ENCODE measurements around the gene CHRNB4.

The CHRNB4 gene

DNA sequence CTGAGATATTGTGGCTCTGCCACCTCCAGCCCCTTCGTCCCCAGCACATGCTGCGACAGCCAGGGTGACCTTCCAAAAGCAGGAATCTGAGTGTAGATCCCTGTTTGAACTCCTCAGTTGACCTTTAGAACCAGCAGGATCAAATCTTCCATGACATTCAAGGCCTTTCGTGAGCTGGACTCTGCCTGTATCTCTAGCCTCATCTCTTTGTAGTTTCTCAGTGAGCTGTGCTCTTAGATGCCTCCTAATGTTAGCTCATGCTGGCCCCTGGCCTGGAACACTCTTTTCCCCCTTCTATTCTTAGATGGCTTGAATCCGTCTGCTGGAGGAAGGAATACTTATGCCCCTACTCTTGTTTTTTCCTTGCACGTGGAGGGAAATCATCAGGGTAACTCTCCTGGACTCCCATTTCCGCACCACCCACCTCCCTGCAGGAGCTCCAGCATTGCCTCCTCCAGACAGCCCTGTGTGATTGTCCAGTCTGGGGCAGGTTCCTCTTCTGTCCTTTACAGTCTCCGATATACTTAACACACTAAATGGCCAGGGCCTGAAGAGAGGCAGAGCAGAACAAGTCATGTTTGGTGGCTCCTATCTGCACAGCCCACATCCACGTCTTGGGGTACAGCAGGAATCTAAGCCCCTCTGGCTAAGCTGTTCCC lies 26.7 kb upstream of the CHRNB4 start:
- no peak for DNase-seq

DNA sequence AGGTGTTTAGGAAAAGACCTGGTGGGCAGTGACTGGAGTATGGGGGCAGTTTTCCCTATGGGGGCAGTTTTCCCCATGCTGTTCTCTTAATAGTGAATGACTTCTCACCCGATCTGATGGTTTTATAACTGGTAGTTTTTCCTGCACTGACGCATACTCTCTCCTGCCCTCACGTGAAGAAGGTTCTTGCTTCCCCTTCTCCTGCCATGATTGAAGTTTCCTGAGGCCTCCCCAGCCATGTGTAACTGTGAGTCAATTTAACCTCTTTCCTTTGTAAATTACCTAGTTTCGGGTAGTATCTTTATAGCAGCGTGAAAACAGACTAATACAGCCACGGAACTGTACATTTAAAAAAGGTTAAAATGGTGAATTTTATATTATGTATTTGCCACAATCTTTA lies 25.0 kb upstream of the CHRNB4 start:
- DNase-seq: no peak

GRCh38 chr15:78663703-78664102 lies 22.7 kb upstream of the CHRNB4 start:
- DNase-seq: no peak

DNA sequence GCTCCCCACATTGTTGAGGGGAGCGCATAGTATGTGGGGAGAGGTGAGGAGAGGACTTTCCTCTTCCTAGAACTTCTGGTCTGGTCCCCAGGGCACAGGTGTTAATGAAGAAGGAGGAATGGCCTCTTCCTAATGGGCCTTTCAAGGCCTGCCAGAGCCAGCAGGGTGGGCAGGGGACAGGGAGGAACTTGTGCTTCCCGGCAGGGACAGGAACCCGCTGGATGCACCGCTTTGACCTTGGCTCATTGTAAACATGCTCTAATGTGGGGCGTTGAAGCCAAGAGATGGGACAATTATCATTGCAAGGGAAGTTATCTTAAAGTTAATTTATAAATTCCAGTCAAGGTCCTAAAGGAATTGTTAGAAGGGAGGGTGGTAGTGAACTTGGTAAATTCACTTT lies 21.0 kb upstream of the CHRNB4 start:
- DNase-seq: no peak

DNA sequence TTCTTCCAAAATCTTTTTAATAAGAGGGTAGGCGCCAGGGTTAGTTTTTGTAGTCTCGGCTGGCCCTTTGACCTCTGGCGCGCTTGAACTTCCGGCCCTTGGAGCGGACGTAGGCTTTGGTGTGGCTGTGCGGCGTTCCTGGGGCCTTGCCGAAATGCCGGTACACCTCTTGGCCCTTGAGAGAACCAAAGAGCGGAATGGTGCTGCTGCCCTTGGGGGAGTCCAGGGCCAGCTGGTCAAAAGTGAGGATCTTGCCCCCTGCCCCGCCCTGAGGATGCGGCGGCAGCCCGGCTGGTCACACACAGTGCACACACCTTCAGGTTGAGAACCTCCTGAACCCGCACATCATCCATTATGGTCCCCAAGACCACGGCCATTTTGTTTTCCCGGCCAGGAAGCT lies 20.0 kb upstream of the CHRNB4 start:
- no peak for DNase-seq

DNA sequence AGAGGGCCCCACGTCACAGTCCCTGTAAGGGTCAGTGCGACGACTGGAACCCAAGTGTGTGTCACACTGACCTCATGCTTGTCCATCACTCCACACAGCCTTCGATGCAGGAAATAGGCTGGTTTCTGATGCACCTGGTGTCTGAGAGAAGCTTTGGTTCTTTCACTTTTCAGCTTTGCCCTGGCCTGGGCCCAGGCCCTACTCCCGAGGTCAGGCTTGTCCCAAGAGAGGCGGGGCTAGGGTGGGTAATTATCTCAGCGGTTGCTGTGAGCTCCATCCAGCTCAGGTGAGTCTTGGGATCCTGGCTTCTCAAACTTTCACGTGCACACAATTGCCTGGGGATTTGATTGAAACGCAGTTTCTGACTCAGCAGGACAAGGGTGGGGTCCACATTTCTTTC lies 19.6 kb upstream of the CHRNB4 start:
- no peak for DNase-seq

DNA sequence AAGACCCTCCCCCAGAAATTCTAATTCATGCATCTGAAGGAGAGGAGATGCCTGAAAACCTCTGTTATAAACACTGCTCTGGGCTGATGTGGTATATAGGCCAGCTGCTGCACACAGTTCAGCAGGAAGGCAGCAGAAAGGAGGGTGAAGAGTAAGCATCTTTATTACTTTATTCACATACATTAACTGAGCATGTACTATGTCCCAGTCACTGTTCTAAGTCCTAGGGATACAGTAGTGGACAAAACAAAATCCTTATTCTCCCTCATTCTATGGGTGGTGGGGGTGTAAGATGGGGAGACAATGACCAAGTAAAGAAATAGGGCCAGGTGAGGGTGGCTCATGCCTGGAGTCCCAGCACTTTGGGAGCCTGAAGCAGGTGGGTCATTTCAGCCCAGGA lies 17.8 kb upstream of the CHRNB4 start:
- DNase-seq: no peak

GRCh38 chr15:78654272-78654671 lies 13.3 kb upstream of the CHRNB4 start:
- DNase-seq: no peak

DNA sequence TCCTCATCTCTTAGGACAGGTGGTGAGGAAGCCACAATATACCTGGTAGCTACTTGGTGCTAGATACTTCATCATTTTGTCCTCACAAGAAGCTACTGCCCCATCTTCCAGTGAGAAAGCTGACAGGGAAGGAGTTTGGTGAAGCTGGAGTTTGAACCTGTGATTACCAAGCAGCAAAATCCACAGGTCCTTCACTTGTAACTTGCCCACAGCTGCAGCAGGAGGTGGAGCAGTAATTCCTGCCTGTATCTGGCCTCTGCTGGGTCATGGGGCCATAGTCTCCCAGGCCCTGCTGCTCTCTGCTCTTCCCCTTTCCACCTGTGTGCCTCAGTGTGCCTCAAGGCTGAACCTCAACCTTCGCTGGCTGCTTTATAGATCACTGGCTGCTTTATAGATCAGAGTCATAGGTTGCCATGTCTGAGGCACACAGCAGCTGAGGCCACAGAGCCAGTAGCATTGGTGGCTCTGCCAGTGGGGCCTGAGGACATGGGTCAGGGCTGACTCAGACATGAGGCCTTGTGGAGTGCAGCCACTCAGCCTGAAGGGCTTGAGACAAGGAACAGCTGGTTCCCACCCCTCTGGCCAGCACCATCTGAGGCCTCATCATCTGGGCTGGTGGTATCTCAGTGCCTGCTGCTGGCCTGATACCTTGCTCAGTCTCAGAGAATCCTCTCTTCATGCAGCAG lies 11.1 kb upstream of the CHRNB4 start:
- DNase-seq: no peak

DNA sequence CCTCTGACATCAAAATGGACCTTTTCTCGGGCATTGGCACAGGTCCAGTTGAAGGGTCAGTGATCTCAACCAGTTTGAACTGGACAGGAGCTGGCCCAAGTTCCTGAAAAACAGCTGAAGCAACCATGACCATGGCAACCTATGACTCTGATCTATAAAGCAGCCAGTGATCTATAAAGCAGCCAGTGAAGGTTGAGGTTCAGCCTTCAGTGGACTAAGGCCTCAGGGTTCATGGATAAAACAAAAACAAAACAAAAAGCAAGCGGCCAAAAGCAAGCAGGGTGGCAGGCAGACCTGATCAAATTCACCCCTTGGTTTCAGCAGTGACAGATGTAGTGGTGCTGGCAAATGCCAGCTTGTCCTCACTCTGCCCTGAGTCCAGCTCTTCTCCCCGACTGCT lies 10.0 kb upstream of the CHRNB4 start:
- no peak for DNase-seq

- DNase-seq: no peak
Measured at GRCh38 chr15:78650022-78650421, 9.0 kb upstream of the CHRNB4 start.

DNA sequence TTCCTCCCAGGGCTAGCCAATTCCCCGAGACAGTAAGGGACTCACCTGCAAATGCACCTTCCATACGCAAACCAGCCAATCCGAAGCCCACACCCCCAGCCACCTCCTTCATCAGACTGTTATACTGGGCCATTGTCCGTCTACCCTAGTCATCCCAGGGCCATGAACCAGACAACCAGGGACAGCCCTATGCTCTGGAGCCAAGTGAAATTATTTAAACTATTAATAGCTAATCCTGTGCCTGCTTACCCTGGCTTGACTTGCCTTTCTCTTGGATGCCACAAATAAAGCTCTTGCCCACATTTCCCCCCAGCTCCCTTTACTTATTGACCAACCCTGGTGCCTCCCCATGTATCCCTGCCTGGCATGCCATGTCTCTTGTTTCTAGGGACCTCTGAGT lies 4.0 kb upstream of the CHRNB4 start:
- DNase-seq: no peak

GRCh38 chr15:78642331-78642730 lies 1.3 kb upstream of the CHRNB4 start:
- no peak for DNase-seq

GRCh38 chr15:78641749-78642275 lies 802 bp upstream of the CHRNB4 start:
- DNase-seq: no peak

DNA sequence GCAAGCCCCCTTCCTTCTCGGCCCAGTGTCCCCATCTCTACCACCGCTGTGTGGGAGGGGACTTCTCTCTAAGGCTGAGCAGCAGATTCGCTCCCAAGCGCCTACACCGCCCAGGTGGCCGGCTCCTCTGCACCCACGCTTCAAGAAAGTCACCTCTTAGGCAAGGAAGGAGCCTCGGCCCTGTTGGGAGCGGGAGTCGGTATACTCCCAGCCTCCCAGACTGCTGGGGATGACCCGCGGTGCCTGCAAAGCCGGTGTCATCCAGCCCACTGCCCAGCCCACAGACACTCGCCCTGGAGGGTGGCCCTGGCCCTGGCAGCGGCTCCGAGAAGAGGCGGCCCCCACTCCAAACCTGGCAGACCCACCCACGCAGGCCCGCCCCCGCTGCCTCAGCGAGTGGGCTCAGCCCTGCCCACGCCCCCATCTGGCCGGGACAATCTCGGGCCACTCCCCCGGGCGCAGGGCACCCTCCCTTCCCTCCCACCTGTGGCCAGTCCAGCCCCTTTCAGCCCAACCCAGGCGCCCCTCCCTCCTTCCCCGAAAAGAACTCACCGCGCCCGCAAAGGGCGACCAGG lies 396 bp downstream of the CHRNB4 start:
- DNase-seq: no peak

GRCh38 chr15:78638658-78639314 lies 2.2 kb downstream of the CHRNB4 start:
- peak; percentile 1 for DNase-seq

DNA sequence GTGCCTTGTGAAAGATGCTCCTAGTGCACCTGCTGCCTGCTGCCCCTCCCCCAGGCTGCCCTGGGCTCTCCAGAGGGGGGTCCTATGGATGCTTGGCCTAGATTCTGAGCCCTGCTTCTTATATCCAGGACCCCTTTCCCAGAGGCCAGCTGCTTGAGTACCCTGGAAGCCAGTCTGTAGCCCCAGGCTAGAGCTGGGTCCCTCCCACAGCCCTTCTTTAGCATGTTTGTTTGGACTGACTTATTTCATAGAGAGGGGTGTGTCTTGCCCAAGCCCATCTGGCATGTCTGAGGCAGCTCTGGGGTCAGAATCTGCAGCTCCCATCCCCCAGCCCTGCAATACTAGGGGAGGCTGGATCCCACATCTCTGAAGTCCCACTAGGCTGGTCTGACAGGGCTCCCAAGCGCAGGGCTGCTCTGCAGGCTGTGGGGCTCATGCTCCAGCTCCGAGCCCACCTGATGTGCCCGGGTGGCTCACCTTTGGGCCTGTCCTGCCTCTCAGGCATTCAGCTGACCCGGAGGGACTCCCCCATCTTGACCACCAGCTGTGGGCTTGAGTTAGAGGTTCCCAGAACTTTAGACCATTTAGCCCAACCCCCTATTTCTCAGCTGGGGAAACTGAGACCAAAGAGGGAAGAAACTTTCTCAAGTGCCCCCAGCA lies 3.1 kb downstream of the CHRNB4 start:
- no peak for DNase-seq

- DNase-seq: no peak
Measured at GRCh38 chr15:78636378-78636859, 4.6 kb downstream of the CHRNB4 start.

- no peak for DNase-seq
Measured at GRCh38 chr15:78635346-78635745, 5.7 kb downstream of the CHRNB4 start.

GRCh38 chr15:78634210-78635145 lies 6.5 kb downstream of the CHRNB4 start:
- DNase-seq: no peak

DNA sequence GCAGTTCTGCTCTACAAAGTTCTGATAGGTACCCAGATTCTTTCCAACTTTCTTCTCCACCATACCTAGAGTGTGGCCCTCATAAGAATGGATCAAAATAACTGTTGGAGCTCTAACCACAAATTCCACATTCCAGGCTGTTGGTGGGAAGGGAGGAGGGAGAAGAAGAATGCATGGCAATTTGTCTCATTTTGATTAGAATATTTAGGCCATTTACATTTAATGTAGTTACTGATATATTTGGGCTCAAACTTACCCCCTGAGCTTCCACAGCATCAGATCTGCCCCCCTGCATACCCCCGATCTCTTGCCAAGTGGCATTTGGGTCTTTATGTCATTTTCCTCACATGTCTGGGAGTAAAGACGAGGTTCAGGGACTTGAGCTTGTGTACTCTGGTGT lies 7.7 kb downstream of the CHRNB4 start:
- DNase-seq: no peak

Data from MV-4-11 (cell line).